Measurements from ENCODE around the gene EFHC2.

- TF ChIP-seq CTCF (IDR thresholded peaks at IDR 0.05 in 4 of 5, conservative IDR thresholded peaks at IDR 0.05 in 1 of 5) (no peak), POLR2A (IDR thresholded peaks at IDR 0.05) (no peak)
These were observed 238.8 kb downstream of the EFHC2 start for GRCh38 chrX:44104699-44105098.

All from gastrocnemius medialis (tissue), 4 donors.